Hepatocyte (in vitro differentiated cells): Measurements from ENCODE around the gene LHPP.

ENCODE experiments used
- CTCF ChIP-seq: fragments of 200-600 bp; sonication (generic); IDR thresholded peaks from 2 replicates; pipeline ENCODE4 v1.5.1; 2016; ENCODE audit warnings: antibody characterized with exemption, mild to moderate bottlenecking; ENCODE audit not compliant: poor library complexity
- EZH2 ChIP-seq: fragments of 200-600 bp; sonication (generic); IDR thresholded peaks from 2 replicates; pipeline ENCODE4 v1.6.1; 2016; ENCODE audit warnings: antibody characterized with exemption, mild to moderate bottlenecking, borderline replicate concordance
- EZH2phosphoT487 ChIP-seq: fragments of 200-600 bp; sonication (generic); IDR thresholded peaks from one replicate; pipeline ENCODE4 v1.6.1; 2018; ENCODE audit warnings: antibody characterized with exemption, mild to moderate bottlenecking, low read depth, moderate library complexity; ENCODE audit not compliant: unreplicated experiment, severe bottlenecking

DNA sequence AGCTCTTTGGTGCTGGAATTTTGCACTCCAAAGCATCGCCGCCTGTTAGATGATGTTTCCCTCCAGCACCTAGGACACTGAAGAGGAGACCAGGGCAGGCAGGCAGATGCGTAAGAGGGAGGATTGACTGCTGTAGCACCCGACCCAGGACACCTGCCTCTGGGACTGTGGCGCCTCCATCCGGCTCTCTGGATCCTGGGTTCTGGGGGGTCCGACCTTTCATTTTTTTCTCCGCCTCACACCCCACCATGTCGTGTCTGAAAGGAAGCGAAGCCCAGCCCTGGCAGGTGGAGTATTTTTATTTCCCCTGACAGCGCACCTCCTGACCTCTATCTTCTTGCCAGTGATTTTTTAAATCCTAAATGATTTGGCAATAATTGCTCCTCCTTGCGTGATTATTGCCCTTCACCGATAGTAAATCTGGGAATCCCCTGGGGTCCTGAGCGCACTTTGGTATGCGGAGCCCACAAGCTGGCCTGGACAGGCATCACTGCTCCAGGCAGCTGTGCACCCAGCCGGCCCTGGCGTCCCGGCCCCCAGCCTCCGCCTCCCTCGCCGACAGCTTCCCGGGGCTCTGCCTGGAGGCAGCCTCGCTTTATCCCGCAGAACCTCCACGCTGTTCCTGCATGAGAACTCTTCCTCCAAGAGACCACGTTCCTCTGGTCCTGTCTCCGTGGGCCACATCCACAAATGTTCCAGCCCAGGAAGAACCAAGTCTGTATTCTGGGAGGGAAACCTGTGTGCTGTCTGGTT is 48.4 kb downstream of the LHPP start:
- TF ChIP-seq CTCF: no peak
- TF ChIP-seq EZH2phosphoT487: no peak
- TF ChIP-seq EZH2: no peak
